Adipose tissue (tissue), 3 donors: ENCODE results near the gene EXOC5. TPM values are rescaled to one million over a fixed set of nuclear protein-coding genes. Genes with fewer than 3 reads are reported as not detected.

ENCODE experiments used
- H3K27ac ChIP-seq: one replicate; pipeline ENCODE4 v1.5.1; 2013; ENCODE audit warnings: low read depth, low read length
- WGBS, 3 donors: extraction: QIAGEN DNeasy Blood & Tissue Kit; methylation state at CpG; one replicate each; pipeline ENCODE4 v1.1.7; 2013; 5-methylcytosine and 5-hydroxymethylcytosine counted together
- polyA plus RNA-seq, 3 donors: library from polyadenylated mRNA; stranded (reverse); fragments of 200-250 nt; gene quantifications; one replicate each; pipeline ENCODE4 v1.2.3, GENCODE V29; 2013
- donor health status: healthy with polysubstance abuse.
- donor health status: Bipolar disorder and iron deficiency.
- donor health status: healthy.

The EXOC5 gene
- 10 to 100 TPM in 2 of 3 donors, 1 to 10 TPM in 1; 6.2 to 14.7 (median 12.7) TPM for polyA plus RNA-seq

GRCh38 chr14:57268161-57269069 lies at the start of gene EXOC5, which contains the start of gene AP5M1:
Gene EXOC5 (minus strand): TSS chr14:57268905. CDS start chr14:57268648, 257 bp downstream.
Gene AP5M1 (plus strand): TSS chr14:57268971. CDS start chr14:57269315, 344 bp downstream.
- 0% methylated on average over 76 of the region's 76 CpGs for WGBS, 3 donors
- H3K27ac ChIP-seq, result peak within 1 kb of the TSS; percentile 56

GRCh38 chr14:57317248-57317833 lies 48.6 kb upstream of the EXOC5 start:
- 1 to 3% (median 2%) methylated on average over 3 of the region's 3 CpGs for WGBS, 3 donors
- no peak overlapping the region for H3K27ac ChIP-seq

GRCh38 chr14:57314396-57315089 lies 45.8 kb upstream of the EXOC5 start:
- H3K27ac ChIP-seq, result no peak overlapping the region
- WGBS, 3 donors, result 46 to 61% (median 55%) methylated on average over 7 of the region's 7 CpGs

- H3K27ac ChIP-seq, result no peak overlapping the region
- WGBS, 3 donors, result 77 to 85% (median 82%) methylated on average over 5 of the region's 5 CpGs
Observed at GRCh38 chr14:57302883-57303282, 34.2 kb upstream of the EXOC5 start.

GRCh38 chr14:57299511-57299910 lies 30.8 kb upstream of the EXOC5 start:
- 71 to 77% (median 76%) methylated on average over 3 of the region's 3 CpGs for WGBS, 3 donors
- H3K27ac ChIP-seq, result no peak overlapping the region

- H3K27ac ChIP-seq, result no peak overlapping the region
- 88 to 93% (median 90%) methylated on average over 4 of the region's 4 CpGs for WGBS, 3 donors
Observed at GRCh38 chr14:57297852-57298251, 29.1 kb upstream of the EXOC5 start.

- 31 to 59% (median 58%) methylated on average over 1 of the region's 1 CpG for WGBS, 3 donors
- no peak overlapping the region for H3K27ac ChIP-seq
Observed at GRCh38 chr14:57295239-57295638, 26.5 kb upstream of the EXOC5 start.

- no peak overlapping the region for H3K27ac ChIP-seq
- WGBS, 3 donors, result 97 to 100% (median 99%) methylated on average over 1 of the region's 1 CpG
Observed at GRCh38 chr14:57293866-57294837, 25.4 kb upstream of the EXOC5 start.

GRCh38 chr14:57291692-57292647 lies 23.3 kb upstream of the EXOC5 start:
- WGBS, 3 donors, result 61 to 66% (median 62%) methylated on average over 6 of the region's 6 CpGs
- no peak overlapping the region for H3K27ac ChIP-seq

GRCh38 chr14:57290751-57291150 lies 22.0 kb upstream of the EXOC5 start:
- 84 to 89% (median 87%) methylated on average over 5 of the region's 5 CpGs for WGBS, 3 donors

GRCh38 chr14:57287745-57288144 lies 19.0 kb upstream of the EXOC5 start:
- WGBS, 3 donors, result 86 to 93% (median 92%) methylated on average over 2 of the region's 2 CpGs
- H3K27ac ChIP-seq, result no peak overlapping the region

More at GRCh38 chr14:57290751-57291150, 22.0 kb upstream of the EXOC5 start:
- H3K27ac ChIP-seq, result no peak overlapping the region

GRCh38 chr14:57277062-57277461 lies 8.4 kb upstream of the EXOC5 start:
- 96 to 98% (median 98%) methylated on average over 3 of the region's 3 CpGs for WGBS, 3 donors
- no peak overlapping the region for H3K27ac ChIP-seq

GRCh38 chr14:57275023-57275664 lies 6.4 kb upstream of the EXOC5 start:
- no peak overlapping the region for H3K27ac ChIP-seq
- WGBS, 3 donors, result 79 to 97% (median 91%) methylated on average over 2 of the region's 2 CpGs

- WGBS, 3 donors, result 86 to 92% (median 91%) methylated on average over 2 of the region's 2 CpGs
- H3K27ac ChIP-seq, result no peak overlapping the region
Observed at GRCh38 chr14:57274551-57274950, 5.8 kb upstream of the EXOC5 start.

- H3K27ac ChIP-seq, result no peak overlapping the region
Observed at GRCh38 chr14:57273236-57273635, 4.5 kb upstream of the EXOC5 start.

GRCh38 chr14:57266065-57266464 lies 2.6 kb downstream of the EXOC5 start:
- H3K27ac ChIP-seq, result no peak overlapping the region
- 16 to 59% (median 18%) methylated on average over 2 of the region's 2 CpGs for WGBS, 3 donors

More at GRCh38 chr14:57273236-57273635, 4.5 kb upstream of the EXOC5 start:
- WGBS, 3 donors, result 72 to 90% (median 84%) methylated on average over 1 of the region's 1 CpG
